ENCODE results near the gene SNCB. TPM values are rescaled to one million over a fixed set of nuclear protein-coding genes. Genes with fewer than 3 reads are reported as not detected.
"Not testable (repeated sequence)": the region's sequence is repeated elsewhere in the genome, so short reads cannot be mapped to it uniquely, and the experiment has no call there.

SNCB gene
- total and polyA plus RNA-seq, 2 of the 8 experiments (the other 6 are each of a cell fraction or from before 2014, with no cell fraction given): 4.2 to 5.9 TPM

DNA sequence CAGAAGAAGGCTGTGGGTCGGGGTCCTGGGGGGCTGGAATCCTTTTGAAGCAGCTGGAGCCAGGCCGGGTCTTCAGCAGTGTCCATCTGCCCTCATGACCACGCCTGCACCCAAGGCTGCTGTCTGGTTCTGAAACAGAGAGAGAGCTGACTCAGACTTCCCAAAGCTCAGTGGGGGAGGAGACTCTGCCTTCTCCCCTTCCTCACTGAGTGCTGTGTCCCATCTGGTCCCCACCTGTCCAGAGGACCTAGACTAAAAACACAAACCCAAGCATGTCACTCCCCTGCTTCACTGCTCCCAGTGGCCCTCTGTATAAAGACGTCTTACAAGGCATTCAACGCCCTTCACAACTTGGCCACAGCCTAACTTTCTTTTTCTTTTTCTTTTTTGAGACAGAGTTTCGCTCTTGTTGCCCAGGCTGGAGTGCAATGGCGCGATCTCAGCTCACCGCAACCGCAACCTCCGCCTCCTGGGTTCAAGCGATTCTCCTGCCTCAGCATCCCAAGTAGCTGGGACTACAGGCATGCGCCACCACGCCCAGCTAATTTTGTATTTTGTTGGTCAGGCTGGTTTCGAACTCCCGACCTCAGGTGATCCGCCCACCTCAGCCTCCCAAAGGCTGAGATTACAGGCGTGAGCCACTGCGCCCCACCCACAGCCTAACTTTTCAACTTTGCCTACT, 30.4 kb downstream of the SNCB start:
- H3K79me1 ChIP-seq (ENCODE audit: low read depth, low read length); H2BK20ac ChIP-seq (ENCODE audit: low read length); H2BK120ac ChIP-seq (replicated peaks; ENCODE audit: low read depth, low read length); FAIRE-seq; H2BK5ac ChIP-seq (ENCODE audit: low read depth, low read length); H3K4me2 ChIP-seq (ENCODE audit: insufficient read depth in 1 of 2, low read depth in 2 of 2, low read length in 2 of 2); H3K9me3 ChIP-seq (ENCODE audit: insufficient read depth in 2 of 2, low read depth in 1 of 2, low read length in 1 of 2); H4K91ac ChIP-seq (replicated peaks; ENCODE audit: insufficient read length, low read length); H3K4ac ChIP-seq (replicated peaks; ENCODE audit: insufficient read length, low read depth, low read length); H2BK15ac ChIP-seq (ENCODE audit: low read length); H3K23me2 ChIP-seq (ENCODE audit: low read depth, low read length); H3K79me2 ChIP-seq (ENCODE audit: control insufficient read depth in 1 of 2, insufficient read depth in 2 of 2, low read length in 2 of 2); H3K36me3 ChIP-seq (ENCODE audit: control insufficient read depth in 2 of 4, insufficient read depth in 4 of 4, low read length in 3 of 4); POLR2A ChIA-PET (ENCODE audit: partially characterized antibody); H2BK12ac ChIP-seq (ENCODE audit: low read depth, low read length); H2AK5ac ChIP-seq (ENCODE audit: low read depth, low read length); H3K18ac ChIP-seq (ENCODE audit: extremely low read depth, low read length); H3K27ac ChIP-seq (ENCODE audit: low read depth, low read length); DNase-seq (ENCODE audit: low read depth in 1 of 2, low spot score in 2 of 2); H3K14ac ChIP-seq (ENCODE audit: insufficient read length); H4K5ac ChIP-seq (ENCODE audit: insufficient read length, low read depth, low read length); H3K4me3 ChIP-seq (ENCODE audit: extremely low read depth in 1 of 4, insufficient read depth in 2 of 4, low read depth in 3 of 4, low read length in 4 of 4); H3K4me1 ChIP-seq (replicated peaks in 1 of 4; ENCODE audit: control insufficient read depth in 3 of 4, insufficient read depth in 4 of 4, low read length in 3 of 4); H4K20me1 ChIP-seq (replicated peaks in 1 of 2; ENCODE audit: control insufficient read depth in 1 of 2, insufficient read depth in 2 of 2, low read length in 2 of 2); H3K56ac ChIP-seq (replicated peaks; ENCODE audit: insufficient read length, low read depth, low read length); H2AFZ ChIP-seq (ENCODE audit: low read length); H3K9ac ChIP-seq (replicated peaks in 1 of 4; ENCODE audit: extremely low read depth in 1 of 4, low read depth in 3 of 4, low read length in 3 of 4); H3K23ac ChIP-seq (ENCODE audit: insufficient read length); H4K8ac ChIP-seq (ENCODE audit: extremely low read depth, insufficient read depth, low read length): not testable (repeated sequence)
- CTCF ChIA-PET (ENCODE audit: partially characterized antibody): interaction anchor here (1.3 kb wide), 1 partner anchor 870 kb away, joined by 3 read pairs; no protein-coding TSS in a partner anchor
- H3K27me3 ChIP-seq (replicated peaks in 1 of 4; ENCODE audit: control insufficient read depth in 3 of 4, extremely low read depth in 1 of 4, insufficient read depth in 3 of 4, low read length in 3 of 4): peaks cover 0 to 19% (median 7%) of the 10 kb centered on the region in 4 experiments; a peak in 3 of 7 replicates
- 96% methylated on average over 19 of the region's 19 CpGs; no CpG with 5 or more reads in 1 of the 2 experiments for WGBS, 2 experiments (ENCODE audit: extremely low coverage in 1 of 2, insufficient coverage in 1 of 2, insufficient read length in 1 of 2, insufficient replicate concordance in 2 of 2, low coverage in 1 of 2, low lambda C conversion rate in 2 of 2, missing lambda C conversion rate in 1 of 2)
